KOPT-K1 (cell line): ENCODE measurements around the gene RBM20.
"Not testable (repeated sequence)": the region's sequence is repeated elsewhere in the genome, so short reads cannot be mapped to it uniquely, and the experiment has no call there.

Source experiments
- H3K27ac ChIP-seq: fragments of 200-600 bp; sonication (generic); 2 replicates; pipeline ENCODE4 v1.5.1; 2016; ENCODE audit warnings: antibody characterized with exemption, mild to moderate bottlenecking, low read depth, low read length; ENCODE audit not compliant: poor library complexity, severe bottlenecking
- H3K36me3 ChIP-seq: fragments of 200-600 bp; sonication (generic); 2 replicates; pipeline ENCODE4 v1.5.1; 2017; ENCODE audit warnings: antibody characterized with exemption, mild to moderate bottlenecking, low read length, moderate library complexity; ENCODE audit not compliant: insufficient read depth
- H3K9me3 ChIP-seq: fragments of 200-600 bp; sonication (generic); 2 replicates; pipeline ENCODE4 v1.5.1; 2017; ENCODE audit warnings: antibody characterized with exemption, low read length, mild to moderate bottlenecking; ENCODE audit not compliant: insufficient read depth, poor library complexity, severe bottlenecking

The RBM20 gene

GRCh38 chr10:110694820-110695538 is 50.8 kb downstream of the RBM20 start:
- no peak overlapping the region for H3K27ac ChIP-seq
- no peaks in the 10 kb centered on the region for H3K36me3 ChIP-seq
- no peaks in the 10 kb centered on the region for H3K9me3 ChIP-seq

- Histone ChIP-seq H3K27ac (no peak overlapping the region), H3K36me3 (no peaks in the 10 kb centered on the region), H3K9me3 (no peaks in the 10 kb centered on the region)
These were observed 51.4 kb downstream of the RBM20 start for GRCh38 chr10:110695539-110695886.

GRCh38 chr10:110696436-110696835 is 52.3 kb downstream of the RBM20 start:
- no peaks in the 10 kb centered on the region for H3K9me3 ChIP-seq
- H3K27ac ChIP-seq: no peak overlapping the region

DNA sequence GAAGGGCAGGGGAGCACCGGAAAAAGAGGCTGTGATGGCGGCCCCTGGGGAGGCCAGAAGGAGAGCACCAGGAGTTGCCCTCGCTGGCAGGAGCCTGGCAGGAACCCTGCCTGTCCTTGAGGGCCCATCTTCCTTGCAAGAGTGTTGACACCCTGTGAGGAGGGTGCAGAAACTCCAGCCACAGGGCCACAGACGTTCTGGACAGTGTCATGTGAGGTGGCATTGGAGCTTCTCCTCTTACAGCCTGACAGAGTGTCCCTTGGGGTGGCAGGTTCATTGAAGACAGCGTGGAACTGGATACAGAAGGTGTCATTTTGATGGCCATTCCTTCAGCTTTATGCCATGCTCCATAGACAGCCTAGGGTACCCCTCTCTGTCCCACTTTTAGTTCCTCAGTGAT is 54.2 kb downstream of the RBM20 start:
- H3K36me3 ChIP-seq: no peaks in the 10 kb centered on the region
- no peak overlapping the region for H3K27ac ChIP-seq
- H3K9me3 ChIP-seq: no peaks in the 10 kb centered on the region

More at GRCh38 chr10:110696436-110696835, 52.3 kb downstream of the RBM20 start:
- H3K36me3 ChIP-seq: no peaks in the 10 kb centered on the region

DNA sequence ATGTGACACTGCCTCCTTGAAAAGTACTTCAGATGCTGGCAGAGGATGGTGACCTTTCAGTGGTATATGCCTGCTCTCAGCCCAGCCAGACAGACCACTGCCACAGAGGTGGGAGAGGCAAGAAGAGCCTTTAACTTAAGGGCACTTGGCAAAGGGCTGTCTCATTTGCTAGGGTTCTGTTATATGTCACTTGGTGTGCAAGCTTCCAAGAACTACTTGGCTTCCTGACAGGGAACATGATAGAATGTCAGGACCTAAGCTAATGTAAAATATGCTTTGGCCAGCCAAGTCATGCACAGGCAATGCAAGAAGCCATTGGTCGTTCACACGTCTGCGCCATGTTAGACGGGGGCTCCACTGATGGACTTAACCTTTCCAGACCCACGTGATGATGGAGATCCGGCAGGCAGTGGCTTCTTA is 54.7 kb downstream of the RBM20 start:
- Histone ChIP-seq H3K27ac (no peak overlapping the region), H3K36me3 (no peaks in the 10 kb centered on the region), H3K9me3 (no peaks in the 10 kb centered on the region)

GRCh38 chr10:110699859-110700468 is 55.8 kb downstream of the RBM20 start:
- Histone ChIP-seq H3K27ac (no peak overlapping the region), H3K36me3 (no peaks in the 10 kb centered on the region), H3K9me3 (no peaks in the 10 kb centered on the region)

DNA sequence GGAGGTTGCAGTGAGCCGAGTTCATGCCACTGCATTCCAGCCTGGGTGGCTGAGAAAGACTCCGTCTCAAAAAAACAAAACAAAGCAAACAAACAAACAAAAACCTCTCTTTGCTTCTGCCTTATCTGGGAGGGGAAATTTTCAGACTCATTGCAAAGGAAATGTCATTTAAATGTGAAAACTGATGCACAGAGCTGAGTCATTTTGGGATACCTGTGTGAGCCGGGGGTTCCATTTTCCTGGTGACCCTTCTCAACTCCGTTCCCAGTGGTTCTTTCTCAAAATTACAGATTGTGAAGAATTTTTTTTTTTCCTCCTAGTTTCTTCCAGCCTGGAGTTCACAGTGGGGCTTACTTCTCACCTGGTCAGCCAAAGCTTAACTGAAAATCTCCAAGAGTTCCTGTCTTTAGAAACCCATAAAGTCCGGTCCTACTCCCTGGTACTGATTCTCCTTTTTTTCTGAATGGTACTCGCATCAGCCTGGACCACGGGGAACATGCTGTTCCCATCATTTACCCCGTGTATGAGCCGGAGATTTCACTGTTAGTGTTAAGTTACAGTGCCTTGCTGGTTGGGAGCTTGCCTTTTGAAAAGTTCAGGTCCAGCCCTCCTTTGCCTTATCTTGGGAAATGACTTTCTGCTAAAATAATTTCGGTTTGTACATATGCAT is 56.9 kb downstream of the RBM20 start:
- Histone ChIP-seq H3K27ac (no peak overlapping the region), H3K36me3 (no peaks in the 10 kb centered on the region), H3K9me3 (no peaks in the 10 kb centered on the region)

DNA sequence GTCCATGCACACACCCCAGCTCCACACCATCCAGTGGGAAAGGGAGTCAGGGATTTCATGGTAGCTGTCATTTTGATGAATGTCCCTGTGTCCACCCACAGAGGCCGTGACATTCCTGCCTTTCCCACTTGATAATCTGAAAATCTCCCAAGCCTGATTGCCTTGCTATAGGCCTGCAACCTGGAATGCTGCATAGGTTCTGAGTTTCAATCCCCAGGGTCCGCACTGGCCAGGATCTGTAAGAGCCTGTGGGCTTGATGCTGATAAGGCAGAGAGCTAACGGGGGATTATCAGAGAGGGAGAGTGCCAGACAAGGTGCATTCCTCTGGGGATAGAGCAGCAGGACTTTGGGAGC is 57.5 kb downstream of the RBM20 start:
- no peaks in the 10 kb centered on the region for H3K36me3 ChIP-seq

DNA sequence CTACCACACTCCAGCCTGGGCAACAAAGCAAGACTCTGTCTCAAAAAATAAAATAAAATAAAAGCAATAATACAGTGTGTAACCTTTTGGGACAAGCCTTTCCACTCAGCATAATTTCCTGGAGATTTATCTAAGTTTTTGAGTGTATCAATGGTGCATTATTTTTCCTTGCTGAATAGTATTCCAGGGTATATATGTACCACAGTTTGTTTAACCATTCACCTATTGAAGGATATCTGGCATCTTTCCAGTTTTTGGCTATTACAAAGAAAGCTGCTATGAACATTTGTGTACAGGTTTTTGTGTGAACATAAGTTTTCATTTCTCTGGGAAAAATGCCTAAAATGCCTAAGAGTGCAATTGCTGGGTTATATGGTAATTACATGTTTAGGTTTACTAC is 59.9 kb downstream of the RBM20 start:
- Histone ChIP-seq H3K9me3 (no peaks in the 10 kb centered on the region), H3K36me3 (no peaks in the 10 kb centered on the region), H3K27ac (no peak overlapping the region)

More for the DNA sequence above, 57.5 kb downstream of the RBM20 start:
- no peaks in the 10 kb centered on the region for H3K9me3 ChIP-seq
- H3K27ac ChIP-seq: no peak overlapping the region

- Histone ChIP-seq H3K27ac (no peak overlapping the region), H3K9me3 (no peaks in the 10 kb centered on the region), H3K36me3 (no peaks in the 10 kb centered on the region)
These were observed 60.9 kb downstream of the RBM20 start for GRCh38 chr10:110704906-110705476.

GRCh38 chr10:110705596-110705995 is 61.5 kb downstream of the RBM20 start:
- H3K27ac ChIP-seq, H3K9me3 ChIP-seq, H3K36me3 ChIP-seq: not testable (repeated sequence)

GRCh38 chr10:110706690-110707098 is 62.6 kb downstream of the RBM20 start:
- Histone ChIP-seq H3K27ac (no peak overlapping the region), H3K9me3 (no peaks in the 10 kb centered on the region), H3K36me3 (no peaks in the 10 kb centered on the region)

- no peak overlapping the region for H3K27ac ChIP-seq
- H3K36me3 ChIP-seq: no peaks in the 10 kb centered on the region
- H3K9me3 ChIP-seq: no peaks in the 10 kb centered on the region
These were observed 64.8 kb downstream of the RBM20 start for GRCh38 chr10:110708776-110709443.

- no peaks in the 10 kb centered on the region for H3K36me3 ChIP-seq
- no peaks in the 10 kb centered on the region for H3K9me3 ChIP-seq
- H3K27ac ChIP-seq: no peak overlapping the region
These were observed 65.3 kb downstream of the RBM20 start for GRCh38 chr10:110709444-110709828.

DNA sequence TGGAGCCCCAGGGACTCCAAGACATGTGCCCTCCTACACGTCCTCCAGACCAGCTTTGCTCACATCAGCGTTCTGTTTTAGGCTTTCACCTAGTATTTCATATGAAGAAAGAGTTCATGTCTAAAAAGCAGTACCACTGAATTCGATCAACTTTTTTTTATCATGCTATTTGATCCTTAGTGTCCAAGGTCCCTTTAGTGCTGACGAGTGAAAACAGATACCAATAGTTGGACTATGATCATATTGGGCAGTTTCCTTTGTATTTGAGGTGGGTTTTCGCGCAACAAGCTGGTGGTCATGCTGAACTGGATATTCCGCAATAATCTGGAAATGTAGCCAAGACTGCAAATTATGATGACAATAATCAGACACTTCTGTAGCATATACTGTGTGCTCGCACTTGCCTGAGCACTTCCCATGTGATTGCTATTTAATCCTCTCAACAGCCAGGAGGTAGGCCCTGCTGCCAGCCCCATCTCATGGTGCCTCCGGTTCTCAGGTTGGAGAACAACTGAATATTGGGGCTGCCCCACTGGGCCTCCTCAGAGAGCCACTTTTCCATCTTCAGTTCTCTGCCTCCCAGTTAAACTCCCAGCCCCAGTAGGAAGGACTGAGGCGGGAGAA is 65.9 kb downstream of the RBM20 start:
- Histone ChIP-seq H3K9me3 (no peaks in the 10 kb centered on the region), H3K36me3 (no peaks in the 10 kb centered on the region), H3K27ac (no peak overlapping the region)
